ENCODE measurements around the gene CSF1. TPM values are rescaled to one million over a fixed set of nuclear protein-coding genes. Genes with fewer than 3 reads are reported as not detected.

The CSF1 gene
- polyA plus RNA-seq, 1 donor = 7.1 TPM

DNA sequence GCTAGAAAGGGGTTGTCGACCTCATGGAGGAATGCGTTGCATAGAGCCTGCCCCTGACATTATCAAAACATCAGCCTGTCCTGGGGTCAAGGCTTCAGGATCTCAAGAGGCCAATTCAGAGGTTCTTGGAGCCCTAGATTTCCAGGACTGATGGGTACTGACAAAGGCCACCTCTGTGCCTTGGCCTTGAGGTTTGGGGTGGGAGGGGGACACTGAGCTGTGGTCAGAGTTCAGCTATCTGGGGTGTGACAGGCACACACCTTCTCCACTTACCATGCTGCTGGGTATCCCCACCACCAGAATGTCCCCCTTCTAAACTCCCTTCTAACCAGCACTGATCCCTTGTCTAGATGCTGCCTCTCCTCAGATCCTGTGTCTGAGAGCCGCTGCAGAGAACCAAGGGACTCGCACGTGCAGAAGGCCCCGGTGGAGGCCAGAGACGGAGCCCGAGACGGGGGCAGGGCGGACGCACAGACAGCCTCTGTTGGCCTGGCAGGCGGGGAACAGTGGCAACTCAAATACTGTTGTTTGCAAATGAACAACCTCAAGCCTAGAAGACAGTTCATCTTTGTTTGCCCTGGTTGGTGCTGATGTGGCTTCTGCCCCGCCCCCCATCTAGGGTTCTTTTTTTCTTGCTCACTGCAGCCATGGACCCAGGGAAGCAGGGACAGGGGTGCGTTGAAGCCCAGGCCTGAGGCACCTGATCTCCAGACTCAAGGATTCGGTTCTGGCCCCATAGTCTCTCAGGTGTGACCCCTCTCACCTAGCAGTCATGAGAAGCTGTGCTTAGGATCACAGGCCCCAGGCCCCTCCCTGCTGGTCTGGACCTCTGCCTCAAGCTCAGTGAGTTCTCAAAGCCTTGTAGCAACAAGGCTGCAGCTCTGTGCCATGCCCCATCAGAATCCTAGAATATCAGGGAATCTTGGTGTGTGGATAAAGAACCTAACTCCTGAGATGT lies 28.1 kb upstream of the CSF1 start:
- no peak for DNase-seq (ENCODE audit: low read depth)

DNA sequence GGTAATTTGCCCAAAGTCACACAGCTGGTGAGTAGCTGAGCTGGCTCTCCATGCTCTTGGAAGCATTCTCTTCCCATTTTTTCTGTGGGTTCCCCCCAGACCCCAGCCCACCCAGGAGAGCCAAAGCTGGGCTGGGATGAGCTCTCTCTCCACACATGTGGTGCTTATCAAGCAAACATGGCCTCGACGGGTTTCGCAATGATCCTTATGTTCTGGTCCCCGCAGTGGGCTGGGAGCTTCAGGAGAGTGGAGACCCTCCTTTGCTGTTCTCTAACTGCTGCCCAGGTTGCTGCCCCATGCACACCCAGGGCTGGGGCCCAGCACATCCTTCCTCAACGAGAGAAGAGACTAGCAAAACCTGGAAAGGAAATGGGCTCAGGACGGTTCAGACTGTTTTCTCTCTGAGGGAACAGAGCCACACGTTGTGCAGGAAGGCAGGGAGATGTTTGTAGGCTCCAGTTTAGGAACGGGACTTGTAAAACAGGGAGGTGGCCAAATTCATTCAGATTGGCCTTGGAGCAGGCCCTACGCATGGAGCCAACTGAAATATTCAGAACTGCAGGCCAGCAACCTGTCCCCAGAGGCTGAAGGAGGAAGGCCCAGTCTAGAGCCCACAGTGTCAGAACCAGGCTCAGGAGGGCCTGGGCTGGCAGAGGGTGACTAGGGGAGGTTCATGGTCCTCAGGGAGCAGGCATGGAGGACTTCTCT lies 27.2 kb upstream of the CSF1 start:
- DNase-seq (ENCODE audit: low read depth) = no peak

DNA sequence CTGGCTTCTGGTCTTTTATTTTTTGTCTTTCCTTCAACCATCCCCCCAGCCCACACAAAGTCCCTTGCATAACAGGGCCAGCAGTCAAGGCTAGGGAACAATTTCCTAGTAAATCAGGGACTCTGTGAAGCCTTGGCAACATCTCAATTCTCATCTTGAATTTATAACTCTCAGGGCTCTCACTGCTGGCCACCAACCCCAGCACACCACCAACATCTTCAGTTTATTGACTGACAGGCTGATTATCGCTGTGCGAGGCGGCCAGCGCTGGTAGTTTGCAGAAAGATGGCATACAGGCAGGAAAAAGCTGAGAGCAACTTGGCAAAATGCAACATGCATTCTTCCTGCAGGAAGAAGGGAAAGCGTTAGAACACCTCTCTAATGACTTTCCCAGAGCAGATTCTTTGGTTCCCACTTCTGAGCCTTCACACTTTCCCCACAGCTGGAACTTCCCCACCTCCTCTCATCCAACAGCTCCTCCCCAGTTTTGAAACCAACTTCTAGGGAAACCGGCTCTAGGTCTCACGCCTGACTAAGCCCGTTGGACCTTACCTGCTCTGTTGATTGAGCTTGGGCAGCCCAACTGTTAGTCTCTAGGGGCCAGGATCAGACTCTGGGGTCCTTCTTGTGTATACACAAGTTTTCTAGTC lies 26.3 kb upstream of the CSF1 start:
- DNase-seq (ENCODE audit: low read depth) = no peak

DNA sequence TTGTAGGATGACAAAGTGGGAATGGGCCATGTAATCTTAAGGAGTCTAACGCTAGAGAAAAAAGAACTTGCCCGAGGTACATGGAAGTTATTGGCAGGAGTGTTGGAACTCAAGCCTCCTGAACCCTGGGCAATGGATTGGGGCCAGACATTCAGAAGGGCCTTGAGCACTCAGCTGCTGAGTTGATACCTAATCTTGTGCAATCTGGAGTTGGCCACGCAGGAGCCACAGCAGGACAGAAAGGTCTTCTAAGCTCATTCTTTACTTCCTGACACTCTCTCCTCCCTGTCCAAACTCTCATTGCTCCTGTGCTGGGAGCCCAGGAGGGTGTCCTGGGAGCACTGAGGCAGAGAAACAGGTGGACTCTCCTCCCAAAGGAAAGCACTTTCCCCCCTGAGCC lies 25.1 kb upstream of the CSF1 start:
- no peak for DNase-seq (ENCODE audit: low read depth)

DNA sequence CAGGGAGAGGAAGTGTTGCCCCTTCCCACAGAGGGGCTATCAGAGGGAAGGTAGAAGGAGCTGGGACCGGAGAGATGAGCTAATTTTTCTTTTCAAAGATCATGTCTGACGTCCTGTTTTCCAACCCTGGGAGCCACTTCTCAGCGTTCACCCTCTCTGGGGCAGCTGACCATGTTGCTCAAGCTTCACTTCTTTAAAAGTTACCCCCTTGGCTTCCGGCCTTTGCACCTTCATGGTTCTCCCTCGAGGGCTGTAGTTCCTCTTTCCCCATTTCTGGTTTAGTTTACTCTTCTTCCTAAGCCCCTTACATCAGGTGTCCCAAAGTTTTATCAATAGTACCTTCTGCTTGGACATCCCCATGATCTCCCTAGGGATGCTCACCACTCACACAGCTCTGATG lies 23.8 kb upstream of the CSF1 start:
- no peak for DNase-seq (ENCODE audit: low read depth)

DNA sequence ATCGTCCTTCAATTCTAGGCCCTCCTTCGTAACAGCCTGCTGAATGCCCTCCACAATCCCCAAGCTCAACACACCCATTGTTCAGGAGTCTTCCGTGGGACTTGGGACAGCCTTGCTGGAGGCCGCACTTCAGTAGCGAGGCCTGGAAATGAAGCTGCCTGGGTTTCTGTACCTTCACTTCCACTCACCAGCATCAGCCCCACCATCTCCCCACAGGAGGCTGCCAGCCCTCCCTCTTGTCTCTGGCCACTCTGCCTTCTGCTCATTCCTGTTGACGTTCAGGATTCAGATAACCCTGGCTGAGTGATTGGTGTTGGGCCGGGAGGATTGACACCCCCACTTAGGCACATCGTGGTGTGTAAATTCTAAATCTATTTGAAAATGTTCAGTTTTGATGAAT lies 23.4 kb upstream of the CSF1 start:
- no peak for DNase-seq (ENCODE audit: low read depth)

DNA sequence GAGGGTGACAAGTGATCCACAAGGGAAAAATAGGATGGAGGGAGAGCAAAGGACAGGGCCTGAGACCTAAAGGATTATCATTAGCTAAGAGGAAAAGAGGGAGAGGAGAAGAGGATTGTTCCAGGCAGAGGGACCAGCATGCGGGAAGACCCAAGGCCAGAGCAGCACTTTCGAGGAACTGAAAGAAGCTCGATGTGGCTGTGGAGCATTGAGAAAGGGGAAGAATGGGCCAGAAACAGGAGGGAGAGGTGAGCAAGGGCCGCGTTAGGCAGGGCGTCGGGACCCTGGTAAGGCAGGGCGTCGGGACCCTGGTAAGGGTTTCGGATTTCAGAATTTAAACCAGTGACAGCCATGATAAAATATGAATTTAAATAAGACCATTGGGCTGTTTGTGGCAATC lies 22.8 kb upstream of the CSF1 start:
- DNase-seq (ENCODE audit: low read depth) = no peak

DNA sequence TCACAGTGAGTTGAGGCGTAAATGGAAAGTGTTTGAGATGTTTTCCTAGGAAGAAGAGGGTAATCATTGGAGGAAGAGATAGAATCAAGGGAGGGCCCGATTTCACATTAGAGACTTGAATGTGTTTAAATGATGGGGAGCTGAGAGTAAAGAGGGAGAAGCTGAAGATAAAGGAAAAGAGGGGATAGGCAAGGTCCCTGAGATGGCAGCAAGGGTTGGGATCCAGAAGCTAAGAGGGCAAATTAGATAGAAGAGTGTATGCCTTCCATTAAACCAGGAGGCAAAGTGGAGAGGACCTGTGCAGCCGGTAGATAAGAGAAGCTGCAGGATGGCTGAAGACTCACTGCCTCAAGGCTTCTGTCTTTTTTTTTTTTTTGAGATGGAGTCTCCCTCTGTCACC lies 21.6 kb upstream of the CSF1 start:
- DNase-seq (ENCODE audit: low read depth) = no peak

DNA sequence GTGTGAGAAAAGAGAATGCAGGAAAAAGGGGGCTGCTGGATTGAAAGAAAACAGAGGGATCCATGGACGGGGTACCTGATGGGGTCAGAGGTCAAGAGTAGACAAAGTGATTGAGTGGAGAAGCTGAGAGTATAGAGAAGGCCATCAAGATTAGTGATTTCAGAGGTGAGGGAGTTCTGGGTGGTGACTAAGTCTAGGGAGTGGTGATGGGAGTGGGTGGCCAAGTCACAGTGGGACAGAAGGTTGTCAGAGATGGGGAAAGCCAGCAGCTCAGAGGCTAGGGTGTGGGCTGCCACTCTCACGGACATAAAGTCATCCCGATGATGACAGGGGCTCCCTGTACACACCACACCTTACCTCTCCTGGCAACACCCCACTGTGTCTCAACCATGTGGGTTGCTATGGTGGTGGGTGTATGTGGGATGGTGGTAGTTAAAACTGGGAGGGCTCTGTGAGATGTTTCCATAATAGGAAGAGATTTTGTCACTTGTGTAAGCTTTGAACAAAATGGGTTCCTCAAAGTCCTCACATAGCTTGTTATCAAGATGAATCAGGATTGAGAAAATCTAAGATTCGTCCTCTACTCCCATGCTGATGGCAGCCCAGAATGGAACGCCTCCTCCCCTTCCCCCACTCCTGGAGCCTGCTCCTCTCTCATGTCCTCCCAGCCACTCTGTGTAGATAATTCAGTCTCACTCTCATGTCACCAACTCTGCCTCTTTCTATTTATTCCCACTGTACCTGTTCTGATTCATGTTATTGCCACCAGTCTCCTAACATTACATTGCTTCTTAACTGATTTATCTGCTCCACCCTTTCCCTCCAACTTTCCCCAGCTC lies 20.3 kb upstream of the CSF1 start:
- DNase-seq (ENCODE audit: low read depth) = no peak

DNA sequence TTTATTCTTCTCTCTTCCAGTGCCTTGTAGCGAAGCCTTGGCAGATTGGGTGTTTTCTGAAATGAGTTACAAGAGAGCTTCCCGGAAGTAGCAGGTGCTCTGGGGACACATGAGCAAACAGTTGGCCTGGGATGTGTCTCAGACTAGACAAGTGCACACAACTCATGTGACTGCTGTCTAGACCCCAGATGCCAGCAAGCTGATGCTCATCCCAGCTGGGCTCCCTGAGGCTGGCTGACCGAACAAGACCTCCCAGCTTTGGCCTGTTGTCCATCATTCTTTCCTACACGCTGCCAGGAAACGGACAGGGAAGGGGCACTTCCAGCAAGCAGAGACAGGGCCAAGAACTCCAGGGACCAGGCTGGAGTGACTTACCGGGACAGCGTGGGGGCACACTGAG lies 18.7 kb upstream of the CSF1 start:
- no peak for DNase-seq (ENCODE audit: low read depth)

DNA sequence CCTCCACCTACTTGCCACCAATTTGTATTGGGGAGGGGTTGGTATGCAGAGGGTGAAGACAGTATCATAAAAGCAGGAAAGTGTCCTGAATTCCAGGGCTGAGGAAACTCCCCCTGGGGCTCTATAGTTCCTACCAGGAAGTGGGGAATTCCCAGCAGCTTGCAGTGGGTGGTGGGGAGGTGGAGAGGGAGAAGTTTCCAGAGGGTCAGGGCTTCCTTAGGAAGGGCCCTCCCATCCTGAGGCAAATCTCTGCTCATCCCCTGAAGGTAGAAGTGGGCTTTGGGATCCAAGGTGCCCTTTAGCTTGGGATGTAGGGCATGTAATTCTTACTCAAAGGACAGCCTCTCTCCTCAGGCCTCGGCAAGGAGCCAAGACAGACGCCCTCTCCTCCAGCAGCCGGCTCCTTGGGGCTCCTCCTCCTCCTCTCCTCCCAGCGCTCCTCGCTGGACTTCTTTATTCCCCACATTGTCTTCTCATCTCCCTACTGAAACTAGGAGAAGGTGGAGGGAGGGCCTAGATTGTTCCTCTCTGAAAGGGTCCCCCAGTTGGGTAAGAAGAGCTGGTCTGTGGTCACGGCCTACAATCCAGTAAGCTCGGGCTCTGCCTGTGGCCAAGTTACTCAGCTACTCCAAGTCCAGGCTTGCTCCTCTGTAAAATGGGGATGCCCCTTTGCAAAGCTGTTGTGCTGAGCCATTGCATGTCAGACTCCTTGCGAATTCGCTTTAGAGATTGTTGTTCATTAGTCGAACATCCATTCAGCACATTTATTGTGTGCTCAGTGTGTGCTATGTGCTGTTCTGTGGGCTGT lies 17.9 kb upstream of the CSF1 start:
- DNase-seq (ENCODE audit: low read depth) = no peak

DNA sequence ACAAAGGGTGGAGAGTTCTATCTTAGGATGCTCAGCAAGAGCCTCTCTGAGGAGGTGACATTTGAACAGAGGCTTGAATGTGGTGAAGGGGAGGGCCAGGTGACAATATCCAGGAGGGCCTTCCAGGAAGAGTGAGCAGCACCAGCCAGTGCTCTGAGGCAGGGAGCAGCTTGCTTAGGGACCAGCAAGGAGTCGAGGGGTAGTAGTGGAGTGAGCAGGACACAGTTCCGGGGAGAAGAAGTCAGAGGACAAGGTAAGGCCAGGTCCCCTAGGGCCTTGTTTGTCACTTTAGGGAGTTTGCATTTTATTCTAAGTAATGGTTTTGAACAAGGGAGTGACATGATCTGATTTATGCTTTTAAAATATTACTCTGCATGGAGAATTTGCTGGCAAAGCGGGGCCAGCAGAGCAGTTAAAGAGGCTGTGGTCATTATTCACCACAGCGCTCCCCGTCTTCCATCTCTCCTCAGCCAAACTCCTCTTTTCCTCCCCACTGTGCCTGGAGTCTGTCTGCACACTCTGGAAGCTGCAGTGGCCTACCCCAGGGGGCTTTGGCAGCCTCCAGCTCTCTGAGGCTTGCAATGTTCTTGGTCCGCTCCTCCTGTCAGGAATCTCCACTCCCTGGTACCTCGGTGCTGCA lies 17.0 kb upstream of the CSF1 start:
- DNase-seq (ENCODE audit: low read depth) = no peak

DNA sequence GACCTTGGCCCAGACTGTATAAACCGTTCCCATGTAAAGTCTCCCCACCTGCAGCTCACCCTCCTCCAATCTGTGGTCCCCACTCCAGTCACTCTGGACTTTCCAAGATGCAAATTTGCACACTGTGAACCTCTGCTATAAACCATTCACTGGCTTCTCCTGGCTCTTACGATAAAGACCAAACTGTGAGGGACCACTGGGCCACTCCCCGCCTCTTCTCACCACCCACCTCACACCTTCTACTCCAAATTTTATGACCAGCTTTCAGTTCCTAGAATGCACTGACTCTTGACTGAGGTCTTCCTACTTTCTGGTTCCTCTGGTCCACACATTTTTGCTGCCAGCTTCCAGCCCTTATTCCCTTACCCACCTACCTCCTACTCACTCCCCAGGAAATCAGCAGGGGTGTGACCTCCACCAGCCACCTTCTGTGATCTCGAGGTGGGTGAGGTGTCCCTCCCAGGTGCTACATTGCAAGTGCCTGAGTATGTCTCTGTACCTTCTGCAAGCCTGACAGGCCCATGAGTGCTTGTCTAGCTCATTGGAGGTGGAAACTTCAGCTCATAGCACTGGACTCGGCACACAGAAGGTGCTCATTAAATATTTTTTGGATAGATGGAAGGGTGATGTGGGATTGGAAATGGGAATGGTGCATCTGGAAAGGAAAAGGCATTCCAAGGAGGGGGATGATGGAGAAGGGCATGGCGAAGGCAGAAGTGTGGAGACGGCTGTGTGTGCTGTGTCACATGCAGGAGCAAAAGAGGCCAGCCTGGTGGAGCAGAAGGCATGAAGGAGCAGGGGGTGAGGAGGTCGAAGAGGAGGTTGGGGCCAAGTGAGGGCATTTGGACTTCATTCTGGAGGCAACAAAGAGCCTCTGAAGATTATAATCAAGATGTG lies 15.6 kb upstream of the CSF1 start:
- no peak for DNase-seq (ENCODE audit: low read depth)

DNA sequence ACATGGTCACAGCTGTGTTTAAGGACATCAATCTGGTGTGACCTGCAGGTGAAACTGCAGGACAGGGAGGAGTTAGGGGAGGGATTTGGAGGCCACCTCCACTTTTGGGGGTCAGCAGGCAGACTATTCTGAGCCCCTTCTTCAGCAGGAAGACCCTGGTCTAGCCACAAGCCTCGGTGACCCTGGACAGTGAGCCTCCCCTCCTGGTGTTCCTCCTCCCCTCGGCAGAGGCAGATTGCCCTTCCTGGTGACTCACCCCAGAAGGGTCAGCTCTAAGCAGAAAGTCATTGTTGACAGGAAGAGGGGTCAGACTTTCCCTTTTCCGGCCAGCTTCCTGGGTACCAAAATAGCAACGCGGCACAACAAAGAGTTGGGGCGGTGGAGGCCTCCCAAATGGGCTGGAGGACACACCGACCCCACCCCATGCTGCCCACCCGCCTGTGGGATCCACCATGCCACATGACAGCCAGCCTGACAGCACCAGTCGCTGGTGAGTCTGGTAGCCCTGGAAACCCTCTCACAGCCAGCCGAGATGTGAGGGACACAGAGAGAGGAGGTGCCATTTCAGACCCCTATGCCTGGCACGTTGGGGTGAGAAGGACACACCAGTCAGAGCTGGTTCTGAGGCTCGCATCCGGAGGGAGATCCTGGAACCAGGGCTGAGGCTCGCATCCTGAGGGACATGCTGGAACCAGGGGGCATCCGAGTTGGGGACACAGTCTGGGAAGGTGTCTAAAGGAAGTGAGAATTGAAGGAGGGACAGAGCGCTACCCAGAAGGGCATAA lies 14.7 kb upstream of the CSF1 start:
- DNase-seq (ENCODE audit: low read depth) = no peak

DNA sequence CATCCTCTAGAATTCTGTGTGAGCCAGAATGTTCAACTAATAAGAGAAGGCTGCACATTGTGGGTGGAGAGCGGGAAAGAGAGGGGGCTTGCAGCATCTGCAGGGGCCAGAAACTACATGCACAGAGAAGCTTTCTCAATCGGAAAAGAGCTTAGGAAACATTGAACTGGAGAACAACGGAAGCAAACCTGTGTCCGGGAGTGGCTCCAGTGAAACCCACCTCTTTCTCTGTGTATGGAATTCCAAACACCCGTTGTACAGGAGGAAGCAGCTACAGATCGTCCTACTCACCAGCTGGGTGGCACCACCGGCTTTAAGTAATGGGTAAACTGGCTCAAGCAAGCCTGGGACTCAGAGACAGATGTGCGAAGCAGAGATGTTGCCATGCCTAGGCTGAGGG lies 14.0 kb upstream of the CSF1 start:
- no peak for DNase-seq (ENCODE audit: low read depth)

DNA sequence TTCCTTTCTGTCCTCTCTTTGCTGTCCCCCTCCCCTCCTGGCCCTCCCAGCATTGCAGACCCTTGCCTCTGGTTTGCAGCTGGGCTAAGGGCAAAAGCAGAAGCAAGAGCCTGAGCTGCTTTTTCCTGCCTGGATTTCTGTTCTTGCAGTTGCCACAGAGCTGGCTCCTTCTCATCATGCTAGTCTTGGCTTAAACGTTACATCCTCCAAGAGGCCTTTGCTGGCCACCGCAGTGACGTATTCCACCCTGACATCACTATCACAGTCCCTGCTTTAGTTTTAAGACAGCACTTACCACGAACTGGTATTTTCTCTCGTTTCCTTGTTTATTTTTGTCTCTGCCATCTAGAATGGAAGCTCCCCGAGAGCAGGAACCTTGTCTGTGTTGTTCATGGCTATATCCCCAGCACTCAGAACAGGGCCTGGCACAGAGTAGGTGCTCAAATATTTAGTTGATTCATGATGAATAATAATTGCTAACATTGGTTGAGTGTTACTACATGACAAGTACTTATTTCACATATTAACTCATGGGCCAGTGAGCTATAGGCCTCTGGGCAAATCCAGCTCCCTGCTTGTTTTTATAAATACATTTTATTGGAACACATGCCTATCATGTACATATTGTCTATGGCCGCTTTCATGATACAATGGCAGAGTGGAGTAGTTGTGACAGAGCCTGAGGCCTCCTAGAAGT lies 13.2 kb upstream of the CSF1 start:
- no peak for DNase-seq (ENCODE audit: low read depth)

DNA sequence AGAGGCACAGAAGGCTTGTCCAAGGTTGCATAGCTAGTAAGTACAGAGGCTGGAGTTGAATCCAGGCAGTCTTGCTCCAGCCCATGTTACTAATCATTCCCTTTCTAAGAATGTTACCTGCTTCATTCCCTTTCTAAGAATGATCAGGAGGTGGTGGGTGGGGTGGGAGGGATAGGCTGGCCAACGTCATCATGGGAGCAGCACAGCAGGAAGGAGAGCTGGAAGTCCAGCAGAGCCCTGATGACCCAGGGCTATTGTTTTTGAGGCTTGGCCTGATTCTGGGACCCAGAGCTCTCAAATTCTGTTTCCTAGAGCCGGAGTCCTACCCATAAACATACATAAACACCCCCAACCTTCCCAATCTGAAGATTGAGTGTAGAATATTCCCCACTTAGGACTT lies 11.8 kb upstream of the CSF1 start:
- no peak for DNase-seq (ENCODE audit: low read depth)

DNA sequence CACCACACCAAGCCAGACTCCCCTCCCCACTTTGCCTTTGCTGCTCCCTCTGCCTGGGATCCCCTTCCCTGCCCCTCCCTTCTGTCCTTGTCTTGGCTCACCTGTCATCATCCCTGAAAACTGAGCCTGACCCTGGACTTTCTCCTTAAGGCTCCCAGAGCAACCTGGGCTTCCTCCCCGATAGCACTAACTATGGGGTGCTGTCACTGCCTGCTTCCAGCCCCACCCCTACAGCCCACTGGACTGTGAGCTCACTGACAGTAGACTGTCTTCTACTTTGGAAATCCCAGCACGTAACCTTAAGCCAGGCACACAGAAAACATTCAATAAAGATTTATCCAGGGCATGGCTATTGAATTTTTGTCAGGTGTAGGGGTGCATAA lies 9.5 kb upstream of the CSF1 start:
- no peak for DNase-seq (ENCODE audit: low read depth)
